ENCODE results near the gene ATP11C. TPM values are rescaled to one million over a fixed set of nuclear protein-coding genes. Genes with fewer than 3 reads are reported as not detected.

Gene ATP11C
- total RNA-seq, 1 experiment from 2014 or later, result 19.4 TPM

DNA sequence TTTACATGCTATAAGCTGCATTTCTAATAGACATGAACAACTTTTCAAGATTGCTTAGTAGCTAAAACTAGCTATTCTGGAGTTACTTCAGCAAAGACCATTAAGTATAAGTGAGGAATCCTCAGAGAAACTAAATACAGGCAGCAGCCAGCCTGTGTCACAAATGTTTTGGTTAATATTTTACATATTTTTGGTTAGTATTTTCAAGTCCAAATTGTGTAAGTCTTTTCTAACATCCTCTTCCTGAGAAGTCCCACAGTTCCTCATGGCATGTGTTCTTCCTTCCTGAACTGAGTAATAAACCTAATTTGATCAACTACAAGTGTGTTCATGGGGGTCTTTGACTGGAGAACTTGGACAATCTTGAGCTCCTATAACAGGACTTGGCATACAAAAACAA, 182.5 kb downstream of the ATP11C start:
- H3K4me1 ChIP-seq (ENCODE audit: control insufficient read depth in 1 of 2, insufficient read depth in 2 of 2, low read length in 2 of 2), result no peaks in the 10 kb centered on the region
- H2AFZ ChIP-seq (ENCODE audit: low read depth, low read length, poor library complexity, severe bottlenecking), result no peak overlapping the region
- H3K4me3 ChIP-seq (replicated peaks in 1 of 2; ENCODE audit: low read depth in 1 of 2, low read length in 2 of 2), result no peak overlapping the region
- no peak overlapping the region for H3K9ac ChIP-seq (ENCODE audit: low read length)
- no peaks in the 10 kb centered on the region for H4K20me1 ChIP-seq (ENCODE audit: insufficient read depth)
- H3K36me3 ChIP-seq (ENCODE audit: control insufficient read depth in 1 of 2, insufficient read depth in 2 of 2, low read length in 2 of 2), result no peaks in the 10 kb centered on the region
- no peaks in the 10 kb centered on the region for H3K79me2 ChIP-seq (ENCODE audit: insufficient read depth, low read length)
- no peak overlapping the region for H3K4me2 ChIP-seq (ENCODE audit: low read length)
- ChIA-PET POLR2A (no interaction called here), CTCF (no interaction called here), RAD21 (ENCODE audit: low non-redundant PET in 1 of 2, low total read pairs in 2 of 2, uncharacterized antibody in 2 of 2, unreplicated experiment in 2 of 2) (no interaction called here)
- ATAC-seq, result no peak
- H3K9me2 ChIP-seq (ENCODE audit: insufficient read depth), result no peaks in the 10 kb centered on the region
- intact Hi-C loops (cut with micrococcal nuclease), result no loop called here
- H3K27me3 ChIP-seq (ENCODE audit: insufficient read depth, low read length), result no peaks in the 10 kb centered on the region
- no peak for TF ChIP-seq SP1 (IDR thresholded peaks at IDR 0.05; ENCODE audit: low read depth)
- TF ChIP-seq EGR1 (IDR thresholded peaks at IDR 0.05; ENCODE audit: low read depth), result no peak
- no peak for TF ChIP-seq RAD21 (IDR thresholded peaks at IDR 0.05; ENCODE audit: low read depth)
- no peak for TF ChIP-seq ZNF274 (IDR thresholded peaks at IDR 0.05; ENCODE audit: low read depth, low read length)
- TF ChIP-seq, protein P1, sequence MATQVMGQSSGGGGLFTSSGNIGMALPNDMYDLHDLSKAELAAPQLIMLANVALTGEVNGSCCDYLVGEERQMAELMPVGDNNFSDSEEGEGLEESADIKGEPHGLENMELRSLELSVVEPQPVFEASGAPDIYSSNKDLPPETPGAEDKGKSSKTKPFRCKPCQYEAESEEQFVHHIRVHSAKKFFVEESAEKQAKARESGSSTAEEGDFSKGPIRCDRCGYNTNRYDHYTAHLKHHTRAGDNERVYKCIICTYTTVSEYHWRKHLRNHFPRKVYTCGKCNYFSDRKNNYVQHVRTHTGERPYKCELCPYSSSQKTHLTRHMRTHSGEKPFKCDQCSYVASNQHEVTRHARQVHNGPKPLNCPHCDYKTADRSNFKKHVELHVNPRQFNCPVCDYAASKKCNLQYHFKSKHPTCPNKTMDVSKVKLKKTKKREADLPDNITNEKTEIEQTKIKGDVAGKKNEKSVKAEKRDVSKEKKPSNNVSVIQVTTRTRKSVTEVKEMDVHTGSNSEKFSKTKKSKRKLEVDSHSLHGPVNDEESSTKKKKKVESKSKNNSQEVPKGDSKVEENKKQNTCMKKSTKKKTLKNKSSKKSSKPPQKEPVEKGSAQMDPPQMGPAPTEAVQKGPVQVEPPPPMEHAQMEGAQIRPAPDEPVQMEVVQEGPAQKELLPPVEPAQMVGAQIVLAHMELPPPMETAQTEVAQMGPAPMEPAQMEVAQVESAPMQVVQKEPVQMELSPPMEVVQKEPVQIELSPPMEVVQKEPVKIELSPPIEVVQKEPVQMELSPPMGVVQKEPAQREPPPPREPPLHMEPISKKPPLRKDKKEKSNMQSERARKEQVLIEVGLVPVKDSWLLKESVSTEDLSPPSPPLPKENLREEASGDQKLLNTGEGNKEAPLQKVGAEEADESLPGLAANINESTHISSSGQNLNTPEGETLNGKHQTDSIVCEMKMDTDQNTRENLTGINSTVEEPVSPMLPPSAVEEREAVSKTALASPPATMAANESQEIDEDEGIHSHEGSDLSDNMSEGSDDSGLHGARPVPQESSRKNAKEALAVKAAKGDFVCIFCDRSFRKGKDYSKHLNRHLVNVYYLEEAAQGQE (IDR thresholded peaks at IDR 0.05; ENCODE audit: low read depth), result no peak
- TF ChIP-seq CEBPB (IDR thresholded peaks at IDR 0.05; ENCODE audit: low read depth), result no peak
- TF ChIP-seq EZH2phosphoT487 (IDR thresholded peaks at IDR 0.05; ENCODE audit: borderline replicate concordance), result no peak
- H3K9me3 ChIP-seq (ENCODE audit: control insufficient read depth in 1 of 2, insufficient read depth in 1 of 2, low read depth in 1 of 2, low read length in 2 of 2), result no peaks in the 10 kb centered on the region
- no peak for DNase-seq (ENCODE audit: low read depth, low spot score)
- no TSS peak for BruUV-seq (replicated peaks)
- H3K27ac ChIP-seq (ENCODE audit: low read depth, low read length), result no peak overlapping the region

DNA sequence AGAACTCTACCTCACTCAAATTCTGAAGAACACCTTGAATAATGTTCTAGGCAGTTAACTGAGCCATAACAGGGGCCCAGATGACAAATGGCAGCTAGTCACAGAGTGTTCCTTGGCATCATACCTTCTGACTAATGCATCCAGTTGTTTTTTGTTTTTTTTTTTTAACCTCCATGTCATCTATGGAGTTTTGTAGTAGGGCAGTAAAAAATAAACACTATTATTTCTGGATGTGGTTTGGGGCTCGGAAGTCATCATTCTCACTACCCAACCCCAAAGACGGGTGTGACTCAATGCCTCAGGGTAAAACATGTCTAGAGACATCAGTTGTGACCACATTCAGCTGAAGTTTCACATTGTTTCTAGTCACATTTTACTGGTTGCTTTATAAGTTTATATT, 193.7 kb downstream of the ATP11C start:
- no TSS peak for BruUV-seq (replicated peaks)
- H3K27ac ChIP-seq (ENCODE audit: low read depth, low read length), result no peak overlapping the region
- H3K27me3 ChIP-seq (ENCODE audit: insufficient read depth, low read length), result no peaks in the 10 kb centered on the region
- H3K9me2 ChIP-seq (ENCODE audit: insufficient read depth), result no peaks in the 10 kb centered on the region
- no peak for DNase-seq (ENCODE audit: low read depth, low spot score)
- TF ChIP-seq POLR2A (IDR thresholded peaks at IDR 0.05; ENCODE audit: borderline replicate concordance, extremely low read depth, insufficient read depth, insufficient read length) (no peak), TCF7L2 (IDR thresholded peaks at IDR 0.05; ENCODE audit: borderline replicate concordance, extremely low read depth, insufficient read depth, insufficient read length) (no peak), CBX3 (IDR thresholded peaks at IDR 0.05; ENCODE audit: low read depth) (no peak), POLR2AphosphoS5 (IDR thresholded peaks at IDR 0.05; ENCODE audit: low read depth, low read length) (no peak), YY1 (IDR thresholded peaks at IDR 0.05; ENCODE audit: extremely low read depth, insufficient replicate concordance, low read depth, low read length) (no peak), FOSL1 (IDR thresholded peaks at IDR 0.05; ENCODE audit: low read depth) (no peak), RAD21 (IDR thresholded peaks at IDR 0.05; ENCODE audit: low read depth) (no peak)
- TF ChIP-seq, protein P1 (IDR thresholded peaks at IDR 0.05; ENCODE audit: low read depth), result no peak
- TF ChIP-seq, protein P2, sequence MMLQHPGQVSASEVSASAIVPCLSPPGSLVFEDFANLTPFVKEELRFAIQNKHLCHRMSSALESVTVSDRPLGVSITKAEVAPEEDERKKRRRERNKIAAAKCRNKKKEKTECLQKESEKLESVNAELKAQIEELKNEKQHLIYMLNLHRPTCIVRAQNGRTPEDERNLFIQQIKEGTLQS (IDR thresholded peaks at IDR 0.05), result no peak
- H3K36me3 ChIP-seq (ENCODE audit: control insufficient read depth in 1 of 2, insufficient read depth in 2 of 2, low read length in 2 of 2), result no peaks in the 10 kb centered on the region
- H3K9ac ChIP-seq (ENCODE audit: low read length), result no peak overlapping the region
- no peaks in the 10 kb centered on the region for H3K9me3 ChIP-seq (ENCODE audit: control insufficient read depth in 1 of 2, insufficient read depth in 1 of 2, low read depth in 1 of 2, low read length in 2 of 2)
- ChIA-PET RAD21 (ENCODE audit: low non-redundant PET in 1 of 2, low total read pairs in 2 of 2, uncharacterized antibody in 2 of 2, unreplicated experiment in 2 of 2) (no interaction called here), POLR2A (no interaction called here), CTCF (no interaction called here)
- ATAC-seq, result no peak
- H4K20me1 ChIP-seq (ENCODE audit: insufficient read depth), result no peaks in the 10 kb centered on the region
- H3K4me1 ChIP-seq (ENCODE audit: control insufficient read depth in 1 of 2, insufficient read depth in 2 of 2, low read length in 2 of 2), result no peaks in the 10 kb centered on the region
- intact Hi-C loops (cut with micrococcal nuclease), result no loop called here
- no peak overlapping the region for H3K4me2 ChIP-seq (ENCODE audit: low read length)
- H3K4me3 ChIP-seq (replicated peaks in 1 of 2; ENCODE audit: low read depth in 1 of 2, low read length in 2 of 2), result no peak overlapping the region
- no peak overlapping the region for H2AFZ ChIP-seq (ENCODE audit: low read depth, low read length, poor library complexity, severe bottlenecking)
- no peaks in the 10 kb centered on the region for H3K79me2 ChIP-seq (ENCODE audit: insufficient read depth, low read length)

All from HCT116 (cell line).